Mesothelial cell of epicardium (in vitro differentiated cells): Measurements from ENCODE around the gene CDH24. TPM values are rescaled to one million over a fixed set of nuclear protein-coding genes. Genes with fewer than 3 reads are reported as not detected.

Experiments
- DNase-seq, 2 experiments: peaks; one replicate each; pipeline ENCODE4 v3.0.0; 2021; ENCODE audit warnings: low spot score in 2 of 2; ENCODE audit not compliant: unreplicated experiment in 2 of 2
- H3K27ac Mint-ChIP-seq: 2 replicates; pipeline ENCODE4 v1.8.0; 2021; ENCODE audit warnings: mixed read lengths
- H3K27me3 Mint-ChIP-seq: 2 replicates; pipeline ENCODE4 v1.8.0; 2021; ENCODE audit warnings: low read depth, mixed read lengths
- H3K36me3 Mint-ChIP-seq: 2 replicates; pipeline ENCODE4 v1.8.0; 2021; ENCODE audit warnings: mixed read lengths
- H3K4me1 Mint-ChIP-seq: 2 replicates; pipeline ENCODE4 v1.8.0; 2021; ENCODE audit warnings: mixed read lengths
- H3K4me3 Mint-ChIP-seq: 2 replicates; pipeline ENCODE4 v1.8.0; 2021; ENCODE audit warnings: mild to moderate bottlenecking, moderate library complexity, mixed read lengths
- H3K9me3 Mint-ChIP-seq: 2 replicates; pipeline ENCODE4 v1.8.0; 2021; ENCODE audit warnings: mixed read lengths
- total RNA-seq: library from RNA; stranded (reverse); gene quantifications from 3 replicates; pipeline ENCODE4 v1.2.1, GENCODE V29; 2021
- TF ChIP-seq, protein P1 (sequence below): fragments of 200-600 bp; sonication (generic); IDR thresholded peaks from one replicate; pipeline ENCODE4 v1.5.0; 2021; ENCODE audit warnings: antibody characterized with exemption; ENCODE audit not compliant: unreplicated experiment

The CDH24 gene
- total RNA-seq, 1 donor from 2014 or later: 30.4 TPM

DNA sequence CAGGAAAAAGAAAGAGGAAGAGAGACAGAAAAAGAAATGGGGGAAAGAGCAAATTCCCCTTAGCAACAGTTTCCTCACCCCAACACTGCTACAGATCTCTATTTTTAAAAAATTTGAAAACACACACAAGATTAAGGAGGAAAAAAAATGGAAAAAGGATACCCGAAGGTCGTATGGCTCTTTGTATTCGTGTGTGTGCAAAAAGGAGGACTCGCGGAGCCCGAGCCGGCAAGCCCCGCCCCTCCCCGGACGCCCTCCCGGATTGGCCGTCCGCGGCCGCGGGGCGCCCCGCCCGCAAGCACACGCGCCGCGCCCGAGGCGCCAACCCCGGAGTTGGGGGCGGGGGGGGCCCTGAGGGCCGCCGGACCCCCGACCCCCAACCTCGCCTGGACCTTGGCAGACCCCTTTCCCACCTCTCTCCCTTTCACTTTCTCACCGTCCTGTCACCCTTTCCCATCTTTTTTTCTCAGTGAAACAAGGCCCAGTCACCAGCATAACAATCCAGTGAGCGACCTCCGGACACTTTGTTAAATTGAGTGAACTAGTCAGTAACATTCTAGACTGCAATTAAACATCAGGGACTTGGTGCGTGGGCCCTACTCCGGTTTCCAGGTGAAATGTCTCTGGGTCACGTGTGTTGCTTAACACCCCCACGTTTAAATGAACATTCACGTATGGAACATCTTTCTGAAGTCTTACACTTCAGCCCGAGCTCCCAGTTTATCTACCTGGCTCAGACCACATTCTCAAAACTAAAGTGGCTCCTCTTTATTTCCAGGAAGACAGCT, 47.2 kb downstream of the CDH24 start, which contains the start of gene C14orf93:
Gene C14orf93, minus strand, starts transcription at position 205 of the 788 bp plus-strand sequence. CDS start 11,120 bp downstream, outside the sequence.
- TF ChIP-seq, protein P1, sequence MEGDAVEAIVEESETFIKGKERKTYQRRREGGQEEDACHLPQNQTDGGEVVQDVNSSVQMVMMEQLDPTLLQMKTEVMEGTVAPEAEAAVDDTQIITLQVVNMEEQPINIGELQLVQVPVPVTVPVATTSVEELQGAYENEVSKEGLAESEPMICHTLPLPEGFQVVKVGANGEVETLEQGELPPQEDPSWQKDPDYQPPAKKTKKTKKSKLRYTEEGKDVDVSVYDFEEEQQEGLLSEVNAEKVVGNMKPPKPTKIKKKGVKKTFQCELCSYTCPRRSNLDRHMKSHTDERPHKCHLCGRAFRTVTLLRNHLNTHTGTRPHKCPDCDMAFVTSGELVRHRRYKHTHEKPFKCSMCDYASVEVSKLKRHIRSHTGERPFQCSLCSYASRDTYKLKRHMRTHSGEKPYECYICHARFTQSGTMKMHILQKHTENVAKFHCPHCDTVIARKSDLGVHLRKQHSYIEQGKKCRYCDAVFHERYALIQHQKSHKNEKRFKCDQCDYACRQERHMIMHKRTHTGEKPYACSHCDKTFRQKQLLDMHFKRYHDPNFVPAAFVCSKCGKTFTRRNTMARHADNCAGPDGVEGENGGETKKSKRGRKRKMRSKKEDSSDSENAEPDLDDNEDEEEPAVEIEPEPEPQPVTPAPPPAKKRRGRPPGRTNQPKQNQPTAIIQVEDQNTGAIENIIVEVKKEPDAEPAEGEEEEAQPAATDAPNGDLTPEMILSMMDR: no peak
- peaks cover 40% of the 10 kb centered on the region for H3K4me1 Mint-ChIP-seq
- peak within 1 kb of the TSS; percentile 94 for H3K27ac Mint-ChIP-seq
- DNase-seq: peak; percentile 51 to 71
- H3K36me3 Mint-ChIP-seq: no peaks in the 10 kb centered on the region
- H3K4me3 Mint-ChIP-seq: peak within 1 kb of the TSS; percentile 81
- no peaks in the 10 kb centered on the region for H3K27me3 Mint-ChIP-seq
- no peaks in the 10 kb centered on the region for H3K9me3 Mint-ChIP-seq

DNA sequence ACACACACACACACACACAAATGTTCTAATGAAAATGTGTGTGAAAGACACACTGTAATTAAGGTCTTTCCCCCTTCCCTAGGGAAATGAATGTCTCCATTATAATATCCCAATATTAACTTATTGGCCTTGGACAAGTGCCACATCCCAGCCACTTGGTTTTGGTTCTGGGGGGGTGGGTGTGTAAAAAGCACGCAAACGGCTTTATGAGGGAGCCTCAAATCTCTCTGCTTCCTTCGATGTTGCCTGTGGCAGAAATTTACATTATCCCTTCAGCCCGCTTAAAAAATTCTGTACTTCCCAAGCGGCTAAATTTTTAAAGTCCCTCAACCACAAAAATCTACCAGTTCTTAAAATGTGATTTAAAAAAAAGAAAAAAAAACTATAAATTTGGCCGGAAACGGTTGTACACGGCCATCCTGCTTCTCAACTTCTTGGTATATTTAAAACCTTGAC, 47.8 kb downstream of the CDH24 start:
- peak overlapping the region; percentile 81 for H3K4me3 Mint-ChIP-seq
- H3K9me3 Mint-ChIP-seq: no peaks in the 10 kb centered on the region
- H3K36me3 Mint-ChIP-seq: no peaks in the 10 kb centered on the region
- H3K4me1 Mint-ChIP-seq: peaks cover 43% of the 10 kb centered on the region
- DNase-seq: no peak
- H3K27ac Mint-ChIP-seq: peak overlapping the region; percentile 94
- H3K27me3 Mint-ChIP-seq: no peaks in the 10 kb centered on the region
- TF ChIP-seq, protein P1: no peak

DNA sequence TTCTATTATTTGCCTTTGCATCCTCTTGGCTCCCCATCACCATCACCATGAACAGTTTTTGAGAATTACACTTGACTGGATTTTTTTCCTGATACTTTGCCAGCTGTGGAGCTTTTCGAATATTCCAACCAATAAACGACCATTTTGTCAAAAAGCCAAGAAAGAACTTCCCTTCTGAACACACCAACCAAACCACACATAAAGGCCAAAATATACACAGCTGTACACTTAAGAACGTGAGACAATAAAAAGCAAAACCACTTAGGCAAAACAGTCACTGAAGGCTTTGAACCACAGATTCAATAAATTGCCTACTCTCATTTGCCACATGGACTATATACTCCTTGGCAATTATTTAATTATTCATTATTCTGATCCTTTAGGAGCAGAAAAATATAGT, 48.5 kb downstream of the CDH24 start:
- DNase-seq: no peak
- TF ChIP-seq, protein P1: no peak
- Mint-ChIP-seq H3K9me3 (no peaks in the 10 kb centered on the region), H3K4me3 (peak overlapping the region; percentile 81), H3K4me1 (peaks cover 43% of the 10 kb centered on the region), H3K27ac (peak overlapping the region; percentile 43), H3K27me3 (no peaks in the 10 kb centered on the region), H3K36me3 (no peaks in the 10 kb centered on the region)

DNA sequence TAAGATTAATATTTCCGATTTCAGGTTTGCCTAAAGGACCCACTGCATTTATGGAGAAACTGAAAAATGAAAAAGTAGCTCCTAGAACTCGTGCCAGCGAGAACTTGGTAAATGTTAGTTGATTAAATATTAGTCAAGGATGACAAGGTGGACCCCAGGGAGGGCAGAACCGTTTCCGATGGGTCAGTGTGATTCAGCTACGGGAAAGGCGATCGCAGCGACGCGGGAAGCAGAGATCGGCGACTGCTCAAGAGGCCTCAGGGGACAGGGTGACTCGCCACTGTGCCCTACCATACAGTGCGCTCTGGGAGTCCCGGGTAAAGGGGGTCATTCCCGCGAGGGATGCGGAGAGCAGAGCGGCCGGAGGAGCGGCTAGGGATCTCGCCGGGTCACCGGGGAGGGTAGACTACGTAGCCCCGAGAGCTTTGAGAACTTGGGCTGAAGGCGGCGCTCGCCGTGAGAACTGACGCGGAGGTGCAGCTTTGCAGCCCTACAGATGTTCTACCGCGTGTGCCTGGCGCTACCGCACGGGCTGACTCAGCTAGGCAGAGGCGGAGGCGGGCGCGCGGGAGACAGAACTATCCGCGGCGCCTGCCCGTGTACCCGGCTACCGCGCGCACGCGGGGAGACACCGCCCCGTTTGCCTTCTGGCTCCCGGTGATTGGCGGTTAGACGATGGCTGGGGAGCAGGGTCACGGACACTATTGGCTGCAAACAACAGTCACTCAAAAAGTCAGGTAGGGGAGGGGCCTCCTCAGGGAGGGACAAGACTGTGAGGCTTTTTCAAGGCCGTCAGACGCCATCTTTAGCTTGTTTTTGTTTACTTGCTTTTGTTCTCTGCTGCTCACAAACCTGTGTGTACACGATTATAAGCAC, 50.5 kb downstream of the CDH24 start:
- Mint-ChIP-seq H3K36me3 (no peaks in the 10 kb centered on the region), H3K9me3 (no peaks in the 10 kb centered on the region), H3K4me1 (peaks cover 43% of the 10 kb centered on the region), H3K27me3 (no peaks in the 10 kb centered on the region), H3K4me3 (peak overlapping the region; percentile 93), H3K27ac (peak overlapping the region; percentile 99)
- TF ChIP-seq, protein P1: no peak
- peak; percentile 94 to 95 for DNase-seq

DNA sequence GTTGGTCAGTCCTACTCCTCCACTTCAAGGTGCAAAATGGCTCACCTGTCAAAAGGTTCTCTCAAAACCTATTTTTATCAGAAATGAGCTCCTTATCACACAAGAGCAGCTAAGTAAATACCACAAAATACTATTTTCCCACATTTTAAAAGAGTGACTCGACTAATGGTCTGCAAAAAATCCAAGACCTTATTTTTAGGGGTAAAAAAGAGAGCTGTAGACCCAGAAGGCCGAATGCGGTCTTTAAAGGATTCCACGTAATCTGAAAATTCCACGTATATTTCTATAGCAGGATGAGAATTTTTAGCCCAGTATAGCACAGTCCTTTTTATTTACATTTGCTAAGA, 51.2 kb downstream of the CDH24 start:
- H3K4me1 Mint-ChIP-seq: peaks cover 40% of the 10 kb centered on the region
- DNase-seq: no peak
- H3K27ac Mint-ChIP-seq: peak overlapping the region; percentile 99
- TF ChIP-seq, protein P1: no peak
- H3K4me3 Mint-ChIP-seq: peak overlapping the region; percentile 93
- H3K27me3 Mint-ChIP-seq: no peaks in the 10 kb centered on the region
- no peaks in the 10 kb centered on the region for H3K9me3 Mint-ChIP-seq
- H3K36me3 Mint-ChIP-seq: no peaks in the 10 kb centered on the region
